ENCODE measurements around the gene PHC3.

PHC3 gene

DNA sequence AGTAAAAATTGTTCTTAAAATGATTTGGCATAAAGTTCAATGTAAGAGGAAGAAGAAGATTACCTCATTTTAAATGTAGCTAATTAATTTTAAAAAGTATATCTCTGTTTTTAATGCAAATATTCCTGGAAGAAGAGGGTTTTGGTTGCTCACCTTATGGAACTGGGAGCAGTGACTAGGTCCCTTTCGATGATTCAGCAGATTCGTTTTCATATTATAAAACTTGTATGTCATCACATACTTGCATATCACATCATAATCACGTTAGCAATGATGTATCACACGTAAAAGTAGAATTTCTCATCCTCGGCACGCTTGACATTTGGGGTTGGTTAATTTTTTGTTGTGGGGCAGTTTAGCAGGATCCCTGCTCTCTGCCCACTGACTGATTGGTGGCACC lies 96.1 kb downstream of the PHC3 start:
- no peak for TF ChIP-seq CTCF (IDR thresholded peaks at IDR 0.05; ENCODE audit: insufficient read depth, low read length, poor library complexity, severe bottlenecking)
- TF ChIP-seq EZH2phosphoT487 (conservative IDR thresholded peaks at IDR 0.05; ENCODE audit: low read length): no peak
- Histone ChIP-seq H3K27ac (ENCODE audit: low read depth, low read length) (no peak overlapping the region), H3K4me3 (ENCODE audit: insufficient read depth, low read length, poor library complexity, severe bottlenecking) (no peak overlapping the region), H3K9me3 (ENCODE audit: insufficient read depth, low read length) (no peaks in the 10 kb centered on the region), H3K9me2 (replicated peaks; ENCODE audit: insufficient read depth, low read length) (no peaks in the 10 kb centered on the region), H4K20me1 (ENCODE audit: low read depth, low read length) (no peaks in the 10 kb centered on the region), H3F3A (ENCODE audit: insufficient read depth) (0 out of 2 replicates have a peak, but pooled peaks cover 7% of the 10 kb centered on the region), H2AFZ (ENCODE audit: low read depth, low read length, severe bottlenecking) (no peak overlapping the region), H3K79me2 (ENCODE audit: insufficient read depth, low read length) (no peaks in the 10 kb centered on the region), H3K9ac (ENCODE audit: low read length) (no peak overlapping the region), H3K27me3 (ENCODE audit: low read length) (no peaks in the 10 kb centered on the region), H3K4me2 (ENCODE audit: low read depth, low read length, poor library complexity, severe bottlenecking) (no peak overlapping the region), H3K36me3 (ENCODE audit: low read length) (peaks cover 37% of the 10 kb centered on the region; the same call in 1 of the 2 replicates)

- H3K9ac ChIP-seq (ENCODE audit: low read length): no peak overlapping the region
- H3K36me3 ChIP-seq (ENCODE audit: low read length): peaks cover 33% of the 10 kb centered on the region; the same call in 1 of the 2 replicates
- H3K4me2 ChIP-seq (ENCODE audit: low read depth, low read length, poor library complexity, severe bottlenecking): no peak overlapping the region
- H4K20me1 ChIP-seq (ENCODE audit: low read depth, low read length): no peaks in the 10 kb centered on the region
- H3K27ac ChIP-seq (ENCODE audit: low read depth, low read length): no peak overlapping the region
- no peak for TF ChIP-seq CTCF (IDR thresholded peaks at IDR 0.05; ENCODE audit: insufficient read depth, low read length, poor library complexity, severe bottlenecking)
- TF ChIP-seq EZH2phosphoT487 (conservative IDR thresholded peaks at IDR 0.05; ENCODE audit: low read length): no peak
- H3K79me2 ChIP-seq (ENCODE audit: insufficient read depth, low read length): no peaks in the 10 kb centered on the region
- no peaks in the 10 kb centered on the region for H3K9me3 ChIP-seq (ENCODE audit: insufficient read depth, low read length)
- peaks cover 16% of the 10 kb centered on the region; the same call in 1 of the 2 replicates for H3F3A ChIP-seq (ENCODE audit: insufficient read depth)
- no peak overlapping the region for H3K4me3 ChIP-seq (ENCODE audit: insufficient read depth, low read length, poor library complexity, severe bottlenecking)
- no peak overlapping the region for H2AFZ ChIP-seq (ENCODE audit: low read depth, low read length, severe bottlenecking)
- H3K9me2 ChIP-seq (replicated peaks; ENCODE audit: insufficient read depth, low read length): no peaks in the 10 kb centered on the region
- no peaks in the 10 kb centered on the region for H3K27me3 ChIP-seq (ENCODE audit: low read length)
Observed at GRCh38 chr3:170083343-170083742, 98.2 kb downstream of the PHC3 start.

- TF ChIP-seq EZH2phosphoT487 (conservative IDR thresholded peaks at IDR 0.05; ENCODE audit: low read length) (no peak), CTCF (IDR thresholded peaks at IDR 0.05; ENCODE audit: insufficient read depth, low read length, poor library complexity, severe bottlenecking) (no peak)
- Histone ChIP-seq H3K27ac (ENCODE audit: low read depth, low read length) (no peak overlapping the region), H3K36me3 (ENCODE audit: low read length) (peaks cover 23% of the 10 kb centered on the region; the same call in 1 of the 2 replicates), H3F3A (ENCODE audit: insufficient read depth) (peaks cover 14% of the 10 kb centered on the region; the same call in 1 of the 2 replicates), H3K4me2 (ENCODE audit: low read depth, low read length, poor library complexity, severe bottlenecking) (no peak overlapping the region), H3K9ac (ENCODE audit: low read length) (no peak overlapping the region), H3K4me3 (ENCODE audit: insufficient read depth, low read length, poor library complexity, severe bottlenecking) (no peak overlapping the region), H3K79me2 (ENCODE audit: insufficient read depth, low read length) (no peaks in the 10 kb centered on the region), H3K9me2 (replicated peaks; ENCODE audit: insufficient read depth, low read length) (no peaks in the 10 kb centered on the region), H2AFZ (ENCODE audit: low read depth, low read length, severe bottlenecking) (no peak overlapping the region), H4K20me1 (ENCODE audit: low read depth, low read length) (no peaks in the 10 kb centered on the region), H3K9me3 (ENCODE audit: insufficient read depth, low read length) (no peaks in the 10 kb centered on the region), H3K27me3 (ENCODE audit: low read length) (no peaks in the 10 kb centered on the region)
Observed at GRCh38 chr3:170081079-170081741, 100.3 kb downstream of the PHC3 start.
